ENCODE data around the gene ISCU.

ISCU gene

DNA sequence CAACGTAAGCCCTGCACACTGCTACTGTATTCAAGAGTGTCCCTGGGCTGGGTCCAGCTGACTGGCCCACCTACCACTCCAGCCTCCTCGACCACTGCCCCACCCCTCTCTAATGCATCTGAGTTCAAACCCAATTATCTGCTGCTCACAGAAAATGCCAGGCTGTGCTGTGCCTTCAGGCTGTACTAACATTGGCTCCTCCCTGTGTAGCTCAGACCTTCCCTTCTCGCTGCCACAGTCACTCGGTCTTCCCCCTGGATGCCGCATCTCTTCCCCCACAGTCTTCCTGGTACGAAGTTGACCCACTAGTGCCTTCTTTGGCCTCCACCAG is 35.3 kb upstream of the ISCU start:
- TF ChIP-seq CTCF (IDR thresholded peaks at IDR 0.05; ENCODE audit: borderline replicate concordance, insufficient read depth, low read depth, low read length): no peak
- H3K4me3 ChIP-seq (ENCODE audit: low read depth, low read length): no peak overlapping the region

DNA sequence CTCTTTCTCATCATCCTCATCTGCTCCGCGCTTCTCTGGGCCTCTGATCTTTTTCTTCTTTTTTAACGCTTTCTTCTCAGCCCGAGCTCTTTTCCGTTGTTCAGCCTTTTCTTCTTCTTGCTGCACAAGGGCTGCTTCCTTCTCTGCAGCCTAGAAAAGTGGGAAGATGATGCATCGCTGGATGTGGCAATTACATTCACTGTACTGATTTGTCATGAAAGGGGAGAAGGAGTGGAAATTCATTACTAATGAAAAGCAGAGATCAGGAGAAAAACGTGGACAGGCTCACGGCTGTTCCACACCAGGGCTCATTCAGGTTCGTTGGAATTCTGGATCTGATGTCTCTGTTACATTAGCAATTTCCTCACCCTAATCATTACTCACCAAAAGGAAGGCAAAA is 32.2 kb upstream of the ISCU start:
- no peak for TF ChIP-seq CTCF (IDR thresholded peaks at IDR 0.05; ENCODE audit: borderline replicate concordance, insufficient read depth, low read depth, low read length)
- H3K4me3 ChIP-seq (ENCODE audit: low read depth, low read length): no peak overlapping the region

- H3K4me3 ChIP-seq (ENCODE audit: low read depth, low read length): no peak overlapping the region
- TF ChIP-seq CTCF (IDR thresholded peaks at IDR 0.05; ENCODE audit: borderline replicate concordance, insufficient read depth, low read depth, low read length): no peak
These were observed 30.2 kb upstream of the ISCU start for GRCh38 chr12:108531929-108532848.

- no peak overlapping the region for H3K4me3 ChIP-seq (ENCODE audit: low read depth, low read length)
- TF ChIP-seq CTCF (IDR thresholded peaks at IDR 0.05; ENCODE audit: borderline replicate concordance, insufficient read depth, low read depth, low read length): no peak
These were observed 24.2 kb upstream of the ISCU start for GRCh38 chr12:108538146-108538545.

- no peak overlapping the region for H3K4me3 ChIP-seq (ENCODE audit: low read depth, low read length)
- no peak for TF ChIP-seq CTCF (IDR thresholded peaks at IDR 0.05; ENCODE audit: borderline replicate concordance, insufficient read depth, low read depth, low read length)
These were observed 23.7 kb upstream of the ISCU start for GRCh38 chr12:108538616-108539195.

GRCh38 chr12:108542320-108542719 is 20.1 kb upstream of the ISCU start:
- TF ChIP-seq CTCF (IDR thresholded peaks at IDR 0.05; ENCODE audit: borderline replicate concordance, insufficient read depth, low read depth, low read length): no peak
- H3K4me3 ChIP-seq (ENCODE audit: low read depth, low read length): no peak overlapping the region

DNA sequence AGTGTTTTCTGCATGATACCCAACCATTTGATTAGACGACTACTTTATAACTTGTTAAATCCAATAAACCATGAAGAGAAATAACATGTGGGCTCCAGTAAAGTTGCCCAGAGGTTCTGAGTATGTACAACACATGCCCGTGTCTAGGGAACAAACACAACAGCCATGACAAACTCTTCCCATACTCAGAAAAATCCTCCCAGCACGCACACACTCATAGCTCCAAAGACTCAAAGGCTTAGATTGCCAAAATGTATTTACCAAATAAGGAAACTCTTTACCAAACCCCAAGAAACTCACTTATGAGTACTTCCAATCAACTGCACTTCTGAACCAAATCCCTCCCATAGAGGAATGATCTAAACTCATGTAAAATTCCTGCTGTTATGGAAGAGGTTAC is 18.7 kb upstream of the ISCU start:
- H3K4me3 ChIP-seq (ENCODE audit: low read depth, low read length): no peak overlapping the region
- no peak for TF ChIP-seq CTCF (IDR thresholded peaks at IDR 0.05; ENCODE audit: borderline replicate concordance, insufficient read depth, low read depth, low read length)
